Chondrocyte (in vitro differentiated cells): ENCODE data around the gene FSD1. TPM values are rescaled to one million over a fixed set of nuclear protein-coding genes. Genes with fewer than 3 reads are reported as not detected.

Experiments
- DNase-seq: peaks from one replicate; pipeline ENCODE4 v3.0.0; 2021; ENCODE audit warnings: mixed read lengths, low spot score
- H3K27ac Mint-ChIP-seq: one replicate; pipeline ENCODE4 v1.8.0; 2021; ENCODE audit warnings: mild to moderate bottlenecking, moderate library complexity, mixed read lengths; ENCODE audit not compliant: unreplicated experiment
- H3K27me3 Mint-ChIP-seq: 2 replicates; pipeline ENCODE4 v1.8.0; 2021; ENCODE audit warnings: low read depth, mixed read lengths
- H3K36me3 Mint-ChIP-seq: 2 replicates; pipeline ENCODE4 v1.8.0; 2021; ENCODE audit warnings: low read depth, mixed read lengths
- H3K4me1 Mint-ChIP-seq: 2 replicates; pipeline ENCODE4 v1.8.0; 2021; ENCODE audit warnings: low read depth, mild to moderate bottlenecking, mixed read lengths
- H3K4me3 Mint-ChIP-seq: one replicate; pipeline ENCODE4 v1.8.0; 2021; ENCODE audit warnings: mild to moderate bottlenecking, moderate library complexity, mixed read lengths; ENCODE audit not compliant: unreplicated experiment
- H3K9me3 Mint-ChIP-seq: 2 replicates; pipeline ENCODE4 v1.8.0; 2021; ENCODE audit warnings: low read depth, mixed read lengths
- CTCF ChIP-seq: fragments of 200-600 bp; sonication (generic); IDR thresholded peaks from 2 replicates; pipeline ENCODE4 v1.5.0; 2021; ENCODE audit warnings: antibody characterized with exemption, mild to moderate bottlenecking, moderate library complexity
- total RNA-seq: library from RNA; stranded (reverse); gene quantifications from 3 replicates; pipeline ENCODE4 v1.2.1, GENCODE V29; 2021

FSD1 gene
- total RNA-seq, 1 donor from 2014 or later: 11.6 TPM

- TF ChIP-seq CTCF: no peak
- Mint-ChIP-seq H3K4me1 (no peaks in the 10 kb centered on the region), H3K36me3 (no peaks in the 10 kb centered on the region), H3K27me3 (peaks cover 2% of the 10 kb centered on the region), H3K4me3 (no peak overlapping the region), H3K27ac (no peak overlapping the region), H3K9me3 (no peaks in the 10 kb centered on the region)
- no peak for DNase-seq
Measured at GRCh38 chr19:4297901-4298809, 6.2 kb upstream of the FSD1 start.

GRCh38 chr19:4298810-4299550 lies 5.4 kb upstream of the FSD1 start:
- no peak for DNase-seq
- TF ChIP-seq CTCF: no peak
- no peaks in the 10 kb centered on the region for H3K9me3 Mint-ChIP-seq
- no peak overlapping the region for H3K4me3 Mint-ChIP-seq
- peaks cover 2% of the 10 kb centered on the region for H3K27me3 Mint-ChIP-seq
- no peaks in the 10 kb centered on the region for H3K4me1 Mint-ChIP-seq
- H3K36me3 Mint-ChIP-seq: no peaks in the 10 kb centered on the region
- H3K27ac Mint-ChIP-seq: no peak overlapping the region

- Mint-ChIP-seq H3K36me3 (no peaks in the 10 kb centered on the region), H3K4me3 (no peak overlapping the region), H3K4me1 (peaks cover 2% of the 10 kb centered on the region), H3K9me3 (no peaks in the 10 kb centered on the region), H3K27me3 (peaks cover under 1% of the 10 kb centered on the region), H3K27ac (no peak overlapping the region)
- TF ChIP-seq CTCF: no peak
- no peak for DNase-seq
Measured at GRCh38 chr19:4300589-4300988, 3.8 kb upstream of the FSD1 start.

- peaks cover 2% of the 10 kb centered on the region for H3K4me1 Mint-ChIP-seq
- H3K27me3 Mint-ChIP-seq: no peaks in the 10 kb centered on the region
- TF ChIP-seq CTCF: no peak
- no peaks in the 10 kb centered on the region for H3K9me3 Mint-ChIP-seq
- H3K27ac Mint-ChIP-seq: no peak overlapping the region
- no peak for DNase-seq
- peaks cover under 1% of the 10 kb centered on the region for H3K36me3 Mint-ChIP-seq
- H3K4me3 Mint-ChIP-seq: no peak overlapping the region
Measured at GRCh38 chr19:4301590-4302242, 2.7 kb upstream of the FSD1 start.

- no peak for DNase-seq
- H3K27me3 Mint-ChIP-seq: no peaks in the 10 kb centered on the region
- H3K36me3 Mint-ChIP-seq: peaks cover 2% of the 10 kb centered on the region
- no peak within 1 kb of the TSS for H3K4me3 Mint-ChIP-seq
- H3K9me3 Mint-ChIP-seq: no peaks in the 10 kb centered on the region
- H3K4me1 Mint-ChIP-seq: peaks cover 2% of the 10 kb centered on the region
- no peak for TF ChIP-seq CTCF
- no peak within 1 kb of the TSS for H3K27ac Mint-ChIP-seq
Measured at GRCh38 chr19:4302243-4302640, 2.2 kb upstream of the FSD1 start, which contains the start of gene TMIGD2. Gene TMIGD2, minus strand, starts transcription at chr19:4302389. Its CDS starts 4 bp downstream, at chr19:4302385.
